OCI-LY7 (cell line): ENCODE data around the gene APCDD1L. TPM values are rescaled to one million over a fixed set of nuclear protein-coding genes. Genes with fewer than 3 reads are reported as not detected.
"Not testable (repeated sequence)": the region's sequence is repeated elsewhere in the genome, so short reads cannot be mapped to it uniquely, and the experiment has no call there.

ENCODE experiments used
- BruUV-seq: library from RNA; stranded (reverse); fragments of 400-500 nt; replicated peaks from 2 replicates; lab custom pipeline; 2021; lab: Mats Ljungman, UMichigan
- CTCF ChIA-PET: fragments of 300-600 bp; sonication (Branson Sonifier 250); formaldehyde crosslinking; loops from one replicate; lab custom pipeline; 2022; ENCODE audit warnings: antibody characterized with exemption; ENCODE audit not compliant: unreplicated experiment; lab: Charles Lee
- POLR2A ChIA-PET: fragments of 300-600 bp; sonication (Branson Sonifier 250); formaldehyde crosslinking; loops from one replicate; lab custom pipeline; 2022; ENCODE audit warnings: antibody characterized with exemption; lab: Charles Lee
- DNase-seq: peaks from one replicate; pipeline ENCODE4 v3.0.0-alpha.2; 2015; ENCODE audit warnings: low spot score
- H2AFZ ChIP-seq: fragments of 200-600 bp; sonication (generic), shearing (Covaris generic); 2 replicates; pipeline ENCODE4 v1.6.1; 2014; ENCODE audit warnings: mild to moderate bottlenecking, antibody characterized with exemption, low read length, moderate library complexity
- H3K27ac ChIP-seq: fragments of 200-600 bp; sonication (generic); 2 replicates; pipeline ENCODE4 v1.5.1; 2014; ENCODE audit warnings: mixed run types, low read depth, mild to moderate bottlenecking, moderate library complexity, low read length, inconsistent platforms; ENCODE audit not compliant: poor library complexity, severe bottlenecking
- H3K36me3 ChIP-seq: fragments of 200-600 bp; sonication (generic); 2 replicates; pipeline ENCODE4 v1.6.1; 2014; ENCODE audit warnings: mild to moderate bottlenecking, antibody characterized with exemption, low read length, moderate library complexity, mixed read lengths; ENCODE audit not compliant: insufficient read depth
- H3K4me1 ChIP-seq: fragments of 200-600 bp; sonication (generic); 2 replicates; pipeline ENCODE4 v1.5.1; 2014; ENCODE audit warnings: mild to moderate bottlenecking, low read length; ENCODE audit not compliant: insufficient read depth, poor library complexity, severe bottlenecking
- H3K4me2 ChIP-seq: fragments of 200-600 bp; sonication (generic); 2 replicates; pipeline ENCODE4 v1.6.1; 2014; ENCODE audit warnings: mild to moderate bottlenecking, low read length
- H3K4me3 ChIP-seq: fragments of 200-600 bp; sonication (generic); 2 replicates; pipeline ENCODE4 v1.5.1; 2014; ENCODE audit warnings: mild to moderate bottlenecking, low read depth, low read length; ENCODE audit not compliant: poor library complexity, severe bottlenecking
- H3K79me2 ChIP-seq: fragments of 200-600 bp; sonication (generic); 2 replicates; pipeline ENCODE4 v1.6.1; 2016; ENCODE audit warnings: low read depth, mild to moderate bottlenecking, low read length, moderate library complexity, mixed read lengths; ENCODE audit not compliant: insufficient read depth
- H3K9me2 ChIP-seq: fragments of 200-600 bp; sonication (generic); 2 replicates; pipeline ENCODE4 v1.6.1; 2016; ENCODE audit warnings: mild to moderate bottlenecking, low read length, mixed read lengths; ENCODE audit not compliant: insufficient read depth
- H3K9me3 ChIP-seq: fragments of 200-600 bp; sonication (generic); 2 replicates; pipeline ENCODE4 v1.6.1; 2014; ENCODE audit warnings: mild to moderate bottlenecking, mixed run types, low read length, mixed read lengths
- H4K20me1 ChIP-seq: fragments of 200-600 bp; sonication (generic); 2 replicates; pipeline ENCODE4 v1.6.1; 2014; ENCODE audit warnings: mild to moderate bottlenecking, antibody characterized with exemption, low read length, moderate library complexity, mixed read lengths; ENCODE audit not compliant: insufficient read depth
- intact Hi-C: fragments of 100-400 bp; cut with micrococcal nuclease; formaldehyde crosslinking; loops from one replicate; pipeline ENCODE4 v1.10.0; 2022; ENCODE audit not compliant: unreplicated experiment
- total RNA-seq, 2 experiments: library from RNA; depleted of rRNA in 1 of 2; stranded (reverse); fragments of >200 nt in 1 of 2; shearing (Covaris generic) in 1 of 2; gene quantifications; 2 replicates each; pipeline ENCODE4 v1.2.3, GENCODE V29; 2014 to 2022

APCDD1L gene
- total RNA-seq, 2 experiments from 2014 or later: not detected

- peaks cover 14% of the 10 kb centered on the region; the same call in 1 of the 2 replicates for H3K9me3 ChIP-seq
- H4K20me1 ChIP-seq, DNase-seq, H3K4me3 ChIP-seq, POLR2A ChIA-PET, H3K9me2 ChIP-seq, H3K4me2 ChIP-seq, intact Hi-C loops, BruUV-seq, H2AFZ ChIP-seq, H3K27ac ChIP-seq, H3K4me1 ChIP-seq, CTCF ChIA-PET: not testable (repeated sequence)
- H3K79me2 ChIP-seq: peaks cover 77% of the 10 kb centered on the region
- peaks cover 64% of the 10 kb centered on the region for H3K36me3 ChIP-seq
Measured at GRCh38 chr20:58414216-58414615, 101.0 kb downstream of the APCDD1L start.

Other genes with a start within 250 kb of the APCDD1L start
- 6.8 and 7.0 TPM in 2 replicates for gene RAB22A, start 205.7 kb downstream of the APCDD1L start, total RNA-seq (2014; rRNA removed; shearing (Covaris generic))
- gene RAB22A, start 205.7 kb downstream of the APCDD1L start, total RNA-seq (2022): 13.4 and 14.1 TPM in 2 replicates
- gene VAPB, start 126.2 kb downstream of the APCDD1L start, total RNA-seq (2014; rRNA removed; shearing (Covaris generic)): 12.1 and 13.3 TPM in 2 replicates
- 41.8 and 43.2 TPM in 2 replicates for gene VAPB, start 126.2 kb downstream of the APCDD1L start, total RNA-seq (2022)
- 48.2 and 50.5 TPM in 2 replicates for gene STX16, start 135.9 kb upstream of the APCDD1L start, total RNA-seq (2014; rRNA removed; shearing (Covaris generic))
- 84.2 and 89.5 TPM in 2 replicates for gene STX16, start 135.9 kb upstream of the APCDD1L start, total RNA-seq (2022)
- 3.4 and 4.7 TPM in 2 replicates for gene NPEPL1, start 177.4 kb upstream of the APCDD1L start, total RNA-seq (2014; rRNA removed; shearing (Covaris generic))
- 9.6 and 11.5 TPM in 2 replicates for gene NPEPL1, start 177.4 kb upstream of the APCDD1L start, total RNA-seq (2022)